GM21526 (cell line): Measurements from ENCODE around the gene KIF17.
"Not testable (repeated sequence)": the region's sequence is repeated elsewhere in the genome, so short reads cannot be mapped to it uniquely, and the experiment has no call there.

Experiments
- ATAC-seq: cut with Tn5 transposase; IDR thresholded peaks from one replicate; pipeline ENCODE4 v1.9.1; 2021; ENCODE audit warnings: moderate library complexity; ENCODE audit not compliant: unreplicated experiment, low FRiP score

The KIF17 gene

GRCh38 chr1:20695515-20695914 lies 22.3 kb downstream of the KIF17 start:
- no peak for ATAC-seq

GRCh38 chr1:20693623-20694022 lies 24.2 kb downstream of the KIF17 start:
- no peak for ATAC-seq

GRCh38 chr1:20691872-20692271 lies 25.9 kb downstream of the KIF17 start:
- ATAC-seq: no peak

- ATAC-seq: no peak
These were observed 28.2 kb downstream of the KIF17 start for GRCh38 chr1:20689645-20690056.

- no peak for ATAC-seq
These were observed 30.7 kb downstream of the KIF17 start for GRCh38 chr1:20686883-20687725.

- ATAC-seq: no peak
These were observed 32.1 kb downstream of the KIF17 start for GRCh38 chr1:20685741-20686140.

- ATAC-seq: no peak
These were observed 32.6 kb downstream of the KIF17 start for GRCh38 chr1:20685099-20685662.

GRCh38 chr1:20684651-20685050 lies 33.2 kb downstream of the KIF17 start:
- ATAC-seq: no peak

- no peak for ATAC-seq
These were observed 33.7 kb downstream of the KIF17 start for GRCh38 chr1:20684050-20684620.

- ATAC-seq: no peak
These were observed 34.2 kb downstream of the KIF17 start for GRCh38 chr1:20683614-20684013.

GRCh38 chr1:20682571-20683236 lies 35.1 kb downstream of the KIF17 start:
- ATAC-seq: no peak

GRCh38 chr1:20681999-20682398 lies 35.8 kb downstream of the KIF17 start:
- no peak for ATAC-seq

- ATAC-seq: no peak
These were observed 37.5 kb downstream of the KIF17 start for GRCh38 chr1:20680269-20680668.

GRCh38 chr1:20678599-20678998 lies 39.2 kb downstream of the KIF17 start:
- peak; percentile 53 for ATAC-seq

GRCh38 chr1:20673626-20674025 lies 44.2 kb downstream of the KIF17 start:
- not testable (repeated sequence) for ATAC-seq

GRCh38 chr1:20672265-20672632 lies 45.6 kb downstream of the KIF17 start:
- no peak for ATAC-seq

- no peak for ATAC-seq
These were observed 46.9 kb downstream of the KIF17 start for GRCh38 chr1:20670936-20671335.

- no peak for ATAC-seq
These were observed 49.2 kb downstream of the KIF17 start for GRCh38 chr1:20668581-20668980.

- no peak for ATAC-seq
These were observed 51.0 kb downstream of the KIF17 start for GRCh38 chr1:20666804-20667203.

GRCh38 chr1:20666146-20666545 lies 51.7 kb downstream of the KIF17 start:
- no peak for ATAC-seq

GRCh38 chr1:20665726-20666125 lies 52.1 kb downstream of the KIF17 start:
- no peak for ATAC-seq
